Activated T-cell treated with anti-CD3 and anti-CD28 coated beads, Interleukin-2, amount 50 U/mL, for 24 hours (primary cell): Measurements from ENCODE around the gene ADCY10.
"Not testable (repeated sequence)": the region's sequence is repeated elsewhere in the genome, so short reads cannot be mapped to it uniquely, and the experiment has no call there.

Experiments used
- DNase-seq: peaks from one replicate; pipeline ENCODE4 v3.0.0-alpha.2; 2020
- H3K27ac Mint-ChIP-seq: 2 replicates; pipeline ENCODE4 v1.8.0; 2020; ENCODE audit warnings: mild to moderate bottlenecking, mixed read lengths
- H3K27me3 Mint-ChIP-seq: 2 replicates; pipeline ENCODE4 v1.8.0; 2020; ENCODE audit warnings: mixed read lengths
- H3K36me3 Mint-ChIP-seq: 2 replicates; pipeline ENCODE4 v1.8.0; 2020; ENCODE audit warnings: low read depth, mixed read lengths
- H3K4me1 Mint-ChIP-seq: 2 replicates; pipeline ENCODE4 v1.8.0; 2020; ENCODE audit warnings: low read depth, mixed read lengths
- H3K4me3 Mint-ChIP-seq: 2 replicates; pipeline ENCODE4 v1.8.0; 2020; ENCODE audit warnings: mild to moderate bottlenecking, moderate library complexity, mixed read lengths
- H3K9me3 Mint-ChIP-seq: 2 replicates; pipeline ENCODE4 v1.8.0; 2020; ENCODE audit warnings: mixed read lengths

Gene ADCY10

DNA sequence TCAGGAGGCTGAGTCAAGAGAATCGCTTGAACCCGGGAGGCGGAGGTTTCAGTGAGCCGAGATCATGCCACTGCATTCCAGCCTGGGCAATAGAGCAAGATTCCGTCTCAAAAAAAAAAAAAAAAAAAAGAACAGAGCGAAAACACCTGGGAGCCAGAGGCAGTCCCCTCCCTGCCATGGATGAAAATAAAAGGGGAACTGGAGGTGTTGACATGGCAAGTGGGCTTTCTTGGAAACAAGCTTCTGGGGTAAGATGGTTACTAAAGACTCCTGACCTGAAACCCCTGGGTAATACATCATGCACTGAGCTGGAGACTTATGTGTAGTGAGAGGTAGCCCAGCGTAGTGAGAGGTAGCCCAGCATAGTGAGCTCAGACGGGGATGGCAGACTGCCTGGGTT, 31.6 kb downstream of the ADCY10 start:
- no peak overlapping the region for H3K27ac Mint-ChIP-seq
- H3K27me3 Mint-ChIP-seq: no peaks in the 10 kb centered on the region
- H3K36me3 Mint-ChIP-seq: no peaks in the 10 kb centered on the region
- no peak for DNase-seq
- H3K4me1 Mint-ChIP-seq: no peaks in the 10 kb centered on the region
- H3K9me3 Mint-ChIP-seq: peaks cover 2% of the 10 kb centered on the region
- no peak overlapping the region for H3K4me3 Mint-ChIP-seq

DNA sequence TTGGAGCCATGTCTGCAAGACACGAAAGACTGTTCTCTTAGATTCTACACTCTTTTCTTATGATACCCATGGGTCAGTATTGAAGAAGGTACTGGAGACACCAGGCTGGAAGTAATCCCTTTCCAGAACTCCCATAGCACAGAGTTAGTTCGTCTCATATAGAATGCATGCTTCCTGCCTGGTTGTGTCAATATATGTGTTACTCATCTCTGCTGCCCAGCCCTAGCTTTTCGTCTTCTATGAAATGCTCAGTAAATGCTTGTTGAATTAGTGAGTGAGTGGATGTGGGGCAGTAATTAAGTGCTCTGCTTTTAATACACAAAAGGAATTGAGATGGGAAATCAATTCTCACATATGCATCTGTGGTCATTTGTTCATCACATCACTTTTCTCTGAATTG, 32.1 kb downstream of the ADCY10 start:
- Mint-ChIP-seq H3K4me3 (no peak overlapping the region), H3K27me3 (no peaks in the 10 kb centered on the region), H3K9me3 (peaks cover 2% of the 10 kb centered on the region), H3K4me1 (no peaks in the 10 kb centered on the region), H3K36me3 (no peaks in the 10 kb centered on the region), H3K27ac (no peak overlapping the region)
- no peak for DNase-seq

DNA sequence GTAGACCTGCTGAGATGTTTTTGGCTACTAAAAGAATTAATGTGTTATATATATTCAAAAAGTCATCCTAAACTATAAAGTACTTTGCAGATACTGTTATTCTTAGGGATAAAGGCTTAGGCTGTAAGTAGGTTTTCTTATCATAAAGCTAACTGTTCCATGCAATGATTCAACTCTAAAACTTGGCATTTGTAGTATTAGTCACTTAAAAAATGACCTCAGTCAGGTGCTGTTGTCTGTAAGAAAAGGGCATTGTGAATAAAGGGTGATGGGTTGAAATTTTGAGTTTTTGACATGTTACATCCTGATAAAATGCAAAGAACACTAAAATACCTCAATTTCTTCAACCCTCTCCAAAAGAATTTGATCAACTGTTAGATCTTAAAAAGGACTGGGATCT, 32.9 kb downstream of the ADCY10 start:
- no peak for DNase-seq
- H3K4me3 Mint-ChIP-seq: no peak overlapping the region

DNA sequence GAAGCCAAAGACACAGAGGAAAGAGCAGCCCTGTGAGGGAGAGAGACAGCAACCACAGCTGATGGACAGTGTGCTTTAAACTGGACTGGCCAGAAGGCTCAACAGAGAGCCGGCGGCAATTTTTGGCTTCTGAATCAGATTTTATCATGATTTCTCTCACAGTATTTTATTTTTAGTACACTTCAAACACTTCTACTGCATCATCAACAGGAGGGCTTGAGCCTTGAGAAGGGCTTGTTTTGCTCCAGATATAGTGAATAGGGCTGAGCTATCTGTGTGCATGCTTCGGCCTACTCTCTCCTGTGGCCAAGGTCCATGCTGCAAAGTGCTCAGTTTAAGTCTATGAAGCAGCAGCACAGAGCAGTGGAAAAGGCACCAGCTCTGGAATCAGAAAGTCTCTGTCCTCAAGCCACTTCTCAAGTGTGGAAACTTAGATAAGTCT, 33.3 kb downstream of the ADCY10 start:
- DNase-seq: no peak
- no peak overlapping the region for H3K27ac Mint-ChIP-seq
- no peaks in the 10 kb centered on the region for H3K4me1 Mint-ChIP-seq
- H3K36me3 Mint-ChIP-seq: no peaks in the 10 kb centered on the region
- peaks cover 2% of the 10 kb centered on the region for H3K9me3 Mint-ChIP-seq
- H3K27me3 Mint-ChIP-seq: no peaks in the 10 kb centered on the region
- no peak overlapping the region for H3K4me3 Mint-ChIP-seq

More for the DNA sequence above, 32.9 kb downstream of the ADCY10 start:
- Mint-ChIP-seq H3K27ac (no peak overlapping the region), H3K4me1 (no peaks in the 10 kb centered on the region), H3K9me3 (peaks cover 2% of the 10 kb centered on the region), H3K36me3 (no peaks in the 10 kb centered on the region), H3K27me3 (no peaks in the 10 kb centered on the region)

DNA sequence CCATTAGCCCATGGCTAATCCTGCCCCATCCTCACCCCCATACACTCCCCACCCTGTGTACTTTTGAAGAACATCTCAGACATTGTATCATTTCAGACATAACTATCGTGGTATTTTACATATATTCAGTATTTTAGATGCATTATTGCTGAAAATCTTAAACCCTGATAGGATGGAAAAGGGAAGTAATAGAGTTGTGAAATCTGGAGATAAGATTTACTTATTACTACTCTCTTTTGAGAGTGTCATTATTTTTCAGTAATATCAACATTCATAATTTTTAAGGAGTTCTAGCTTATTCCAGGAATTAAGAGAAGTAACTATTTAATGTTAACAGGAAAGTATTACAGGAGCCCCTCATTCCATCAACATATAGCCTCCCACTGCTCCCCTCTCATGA, 34.4 kb downstream of the ADCY10 start:
- H3K9me3 Mint-ChIP-seq: no peaks in the 10 kb centered on the region

DNA sequence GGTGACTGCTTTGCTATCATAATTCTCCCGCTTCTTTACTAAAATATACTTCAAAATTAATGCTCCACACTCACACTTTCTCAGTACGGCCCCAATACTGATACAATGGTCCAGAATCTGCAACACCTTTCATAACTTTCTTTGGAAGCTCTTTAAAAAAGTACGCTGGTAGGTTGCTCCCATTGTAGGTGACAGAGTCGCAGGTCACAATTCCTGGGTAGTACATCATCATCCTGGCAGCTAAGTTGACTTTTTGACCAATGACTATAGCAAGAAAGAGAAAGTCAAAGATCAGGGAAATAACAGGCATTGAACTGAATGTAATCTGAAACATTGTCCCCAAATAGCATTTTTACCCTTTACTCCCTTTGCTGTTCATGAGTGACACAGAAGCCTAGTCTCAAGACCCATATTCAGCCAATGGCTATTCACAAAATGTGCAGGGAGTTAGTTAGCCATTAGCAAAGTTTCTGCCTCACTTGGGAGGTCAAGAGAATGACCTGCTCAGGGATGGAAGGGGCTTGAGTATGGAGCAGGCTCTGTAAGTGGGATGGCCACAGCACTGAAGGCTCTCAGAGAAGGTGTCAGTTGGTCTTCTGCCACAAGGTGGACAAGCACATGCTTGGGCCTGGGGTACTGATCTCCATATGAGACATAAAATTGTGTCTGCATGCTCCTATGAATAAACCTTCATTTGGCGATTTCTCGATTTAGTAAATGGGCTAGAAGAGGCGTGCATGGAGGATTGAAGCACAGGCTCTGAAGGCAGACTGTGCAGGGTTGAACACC, 35.4 kb downstream of the ADCY10 start:
- Mint-ChIP-seq H3K9me3 (no peaks in the 10 kb centered on the region), H3K4me3 (no peak overlapping the region), H3K27ac (no peak overlapping the region), H3K4me1 (no peaks in the 10 kb centered on the region), H3K36me3 (no peaks in the 10 kb centered on the region), H3K27me3 (no peaks in the 10 kb centered on the region)
- no peak for DNase-seq

More for the DNA sequence above, 34.4 kb downstream of the ADCY10 start:
- Mint-ChIP-seq H3K4me3 (no peak overlapping the region), H3K4me1 (no peaks in the 10 kb centered on the region), H3K27ac (no peak overlapping the region), H3K27me3 (no peaks in the 10 kb centered on the region), H3K36me3 (no peaks in the 10 kb centered on the region)
- no peak for DNase-seq

DNA sequence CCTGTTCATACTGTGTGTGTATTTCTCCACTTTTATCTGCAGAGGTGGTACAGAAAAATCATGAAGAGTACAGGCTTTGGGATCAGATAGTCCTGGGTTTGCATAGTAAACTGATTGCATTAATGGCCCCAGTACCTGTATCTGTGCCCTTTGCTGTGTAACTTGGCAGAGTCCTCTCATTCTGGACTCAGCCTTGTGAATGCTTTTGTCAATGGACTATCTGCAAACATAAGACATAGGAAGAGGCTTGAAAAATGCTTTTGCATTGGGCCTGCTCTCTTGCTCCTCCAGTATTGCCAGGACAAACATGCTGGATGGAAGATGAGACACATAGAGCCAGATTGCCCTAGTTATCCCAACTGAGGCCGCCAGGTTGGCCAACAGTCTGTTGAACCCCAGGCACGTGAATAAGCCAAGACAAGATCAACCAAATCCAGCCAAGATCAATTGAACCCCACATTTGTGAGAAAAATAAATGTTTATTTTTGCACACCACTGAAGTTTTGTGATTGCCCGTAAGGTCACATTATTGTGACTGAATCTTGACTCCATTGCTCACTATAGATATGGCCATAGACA, 37.2 kb downstream of the ADCY10 start:
- Mint-ChIP-seq H3K27me3 (no peaks in the 10 kb centered on the region), H3K27ac (no peak overlapping the region), H3K4me3 (no peak overlapping the region), H3K4me1 (no peaks in the 10 kb centered on the region), H3K9me3 (no peaks in the 10 kb centered on the region), H3K36me3 (no peaks in the 10 kb centered on the region)
- DNase-seq: no peak

DNA sequence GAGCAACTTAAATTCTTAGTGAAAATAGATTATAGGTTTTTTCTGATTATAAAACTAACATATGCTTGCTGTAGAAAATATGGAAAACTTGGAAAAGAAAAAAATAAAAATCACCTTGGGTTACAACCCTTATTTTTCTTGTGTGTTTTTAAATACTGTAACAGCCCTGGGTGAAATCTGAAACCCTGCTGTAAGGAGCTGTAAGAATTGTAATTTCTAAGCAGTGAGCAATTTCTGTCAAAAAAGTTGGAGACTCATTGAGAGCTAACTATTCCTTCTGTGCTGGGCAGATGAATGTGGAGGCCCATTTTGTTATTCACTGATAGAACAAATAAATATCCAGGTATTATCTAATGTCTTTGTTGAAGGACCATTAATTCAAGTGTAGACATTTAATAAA, 42.6 kb downstream of the ADCY10 start:
- H3K36me3 Mint-ChIP-seq: no peaks in the 10 kb centered on the region
- H3K4me1 Mint-ChIP-seq: no peaks in the 10 kb centered on the region
- DNase-seq: no peak
- no peaks in the 10 kb centered on the region for H3K27me3 Mint-ChIP-seq
- no peak overlapping the region for H3K4me3 Mint-ChIP-seq
- H3K9me3 Mint-ChIP-seq: no peaks in the 10 kb centered on the region
- no peak overlapping the region for H3K27ac Mint-ChIP-seq

DNA sequence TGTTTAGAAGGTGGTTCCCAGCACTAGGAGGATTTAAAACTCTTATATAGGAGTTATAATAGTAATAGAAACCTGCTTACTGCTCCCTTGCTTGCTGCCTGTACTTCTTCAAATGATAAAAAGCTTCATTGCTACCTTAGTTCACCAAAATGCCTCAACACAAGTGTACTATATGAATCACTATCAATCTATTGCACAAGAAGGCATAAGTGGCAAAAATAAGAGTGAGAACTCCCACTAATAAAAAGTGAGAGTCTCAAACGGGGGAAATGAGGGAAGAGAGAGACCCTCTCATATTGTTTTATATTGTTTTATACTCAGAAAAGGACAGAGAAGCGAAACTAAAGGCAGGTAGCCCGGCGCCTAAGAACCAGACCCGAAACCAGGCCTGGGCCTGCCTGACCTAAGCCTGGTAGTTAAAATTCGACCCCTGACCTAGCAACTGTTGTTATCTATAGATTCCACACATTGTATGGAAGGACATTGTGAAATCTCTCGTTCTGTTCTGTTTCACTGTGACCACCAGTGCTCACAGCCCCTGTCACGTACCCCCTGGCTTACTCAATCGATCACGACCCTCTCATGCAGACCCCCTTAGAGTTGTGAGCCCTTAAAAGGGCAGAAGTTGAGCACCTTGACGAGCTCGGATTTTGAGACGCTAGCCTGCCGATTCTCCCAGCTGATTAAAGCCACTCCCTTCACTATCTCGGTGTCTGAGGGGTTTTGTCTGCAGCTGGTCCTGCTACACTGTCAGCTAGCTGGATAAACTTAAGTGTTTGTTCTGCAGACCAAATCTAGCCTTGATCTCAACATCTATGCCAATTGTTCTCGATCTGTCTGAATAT, 44.6 kb downstream of the ADCY10 start:
- H3K27me3 Mint-ChIP-seq, H3K4me3 Mint-ChIP-seq, H3K27ac Mint-ChIP-seq, H3K36me3 Mint-ChIP-seq, H3K4me1 Mint-ChIP-seq, DNase-seq, H3K9me3 Mint-ChIP-seq: not testable (repeated sequence)

DNA sequence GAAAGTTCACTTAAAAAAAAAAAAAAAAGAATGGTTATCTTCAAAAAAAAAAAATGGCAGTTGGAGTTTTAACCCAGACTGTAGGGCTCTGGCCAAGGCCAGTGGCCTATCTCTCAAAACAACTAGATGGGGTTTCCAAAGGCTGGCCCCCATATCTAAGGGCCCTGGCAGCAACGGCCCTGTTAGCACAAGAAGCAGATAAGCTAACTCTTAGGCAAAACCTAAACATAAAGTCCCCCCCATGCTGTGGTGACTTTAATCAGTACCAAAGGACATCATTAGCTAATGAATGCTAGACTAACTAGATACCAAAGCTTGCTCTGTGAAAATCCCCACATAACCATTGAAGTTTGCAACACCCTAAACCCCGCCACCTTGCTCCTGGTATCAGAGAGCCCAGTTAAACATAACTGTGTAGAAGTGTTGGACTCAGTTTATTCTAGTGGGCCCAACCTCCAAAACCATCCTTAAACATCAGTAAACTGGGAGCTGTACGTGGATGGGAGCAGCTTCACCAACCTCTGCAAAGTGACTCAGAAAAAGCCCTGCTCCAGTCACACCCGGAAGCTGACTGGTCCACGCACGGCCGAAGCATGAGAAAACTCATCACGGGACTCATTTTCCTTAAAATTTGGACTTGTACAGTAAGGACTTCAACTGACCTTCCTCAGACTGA, 47.1 kb downstream of the ADCY10 start:
- H3K27ac Mint-ChIP-seq, H3K36me3 Mint-ChIP-seq, H3K27me3 Mint-ChIP-seq, DNase-seq, H3K4me3 Mint-ChIP-seq, H3K9me3 Mint-ChIP-seq, H3K4me1 Mint-ChIP-seq: not testable (repeated sequence)

DNA sequence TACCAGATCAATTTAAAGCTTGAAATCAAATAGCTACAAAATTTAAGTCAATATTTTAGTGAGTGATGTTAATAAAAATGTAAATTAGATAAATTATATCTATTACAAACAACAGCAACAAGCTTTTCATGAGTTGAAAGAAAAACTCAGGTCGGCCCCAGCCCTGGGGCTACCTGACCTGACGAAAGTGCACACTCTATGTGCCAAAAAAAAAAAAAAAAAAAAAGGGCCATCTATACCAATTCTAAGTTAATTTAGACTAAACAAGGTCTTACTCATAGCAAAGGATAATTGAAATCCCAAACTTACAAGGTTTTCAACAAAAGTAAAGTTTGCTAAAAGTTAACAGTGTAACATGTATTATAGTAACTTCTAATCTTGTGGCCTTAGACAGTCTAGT, 47.6 kb downstream of the ADCY10 start:
- H3K9me3 Mint-ChIP-seq, H3K27me3 Mint-ChIP-seq, H3K27ac Mint-ChIP-seq, DNase-seq, H3K36me3 Mint-ChIP-seq, H3K4me3 Mint-ChIP-seq, H3K4me1 Mint-ChIP-seq: not testable (repeated sequence)

DNA sequence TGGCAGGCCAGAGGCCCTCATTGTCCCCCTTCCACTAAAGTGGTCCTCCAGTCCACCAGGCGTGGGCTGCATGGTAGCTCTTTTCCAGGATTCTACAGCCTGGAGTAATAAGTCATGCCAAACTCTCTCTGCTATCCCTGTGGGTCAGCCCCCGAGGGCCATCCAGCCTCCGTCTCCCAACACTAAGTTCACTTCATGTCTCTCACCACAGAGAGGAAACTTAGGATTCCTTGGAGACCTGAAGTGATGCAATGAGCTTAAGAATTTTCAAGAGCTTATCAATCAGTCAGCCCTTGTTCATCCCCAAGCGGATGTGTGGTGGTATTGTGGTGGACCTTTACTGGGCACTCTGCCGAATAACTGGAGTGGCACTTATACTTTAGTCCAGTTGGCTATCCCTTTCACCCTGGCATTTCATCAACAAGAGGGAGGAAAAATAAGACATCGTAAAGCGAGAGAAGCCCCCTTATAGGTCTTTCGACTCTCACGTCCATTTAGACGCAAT, 48.1 kb downstream of the ADCY10 start:
- not testable (repeated sequence) for H3K27ac Mint-ChIP-seq, H3K4me1 Mint-ChIP-seq, DNase-seq, H3K36me3 Mint-ChIP-seq, H3K9me3 Mint-ChIP-seq, H3K4me3 Mint-ChIP-seq, H3K27me3 Mint-ChIP-seq

DNA sequence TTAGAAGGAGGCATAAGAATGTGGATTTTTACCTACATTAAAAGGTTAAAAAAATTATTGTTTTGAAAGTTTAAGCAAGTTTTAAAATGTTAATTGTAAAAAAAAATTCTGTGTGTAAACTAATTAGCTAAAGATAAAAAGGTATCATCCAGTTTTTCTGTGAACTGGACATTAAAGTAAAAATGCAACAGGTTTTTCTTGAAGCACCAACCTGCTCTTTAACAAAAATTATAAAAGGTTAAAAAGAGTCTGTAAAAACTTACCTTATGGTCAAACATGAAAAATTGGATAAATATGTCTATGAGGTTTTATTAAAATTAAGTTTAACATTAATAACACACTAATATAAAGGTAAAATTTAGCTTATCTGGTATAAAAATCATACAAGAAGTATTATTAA, 48.7 kb downstream of the ADCY10 start:
- not testable (repeated sequence) for H3K4me1 Mint-ChIP-seq, DNase-seq, H3K36me3 Mint-ChIP-seq, H3K4me3 Mint-ChIP-seq, H3K27ac Mint-ChIP-seq, H3K27me3 Mint-ChIP-seq, H3K9me3 Mint-ChIP-seq

DNA sequence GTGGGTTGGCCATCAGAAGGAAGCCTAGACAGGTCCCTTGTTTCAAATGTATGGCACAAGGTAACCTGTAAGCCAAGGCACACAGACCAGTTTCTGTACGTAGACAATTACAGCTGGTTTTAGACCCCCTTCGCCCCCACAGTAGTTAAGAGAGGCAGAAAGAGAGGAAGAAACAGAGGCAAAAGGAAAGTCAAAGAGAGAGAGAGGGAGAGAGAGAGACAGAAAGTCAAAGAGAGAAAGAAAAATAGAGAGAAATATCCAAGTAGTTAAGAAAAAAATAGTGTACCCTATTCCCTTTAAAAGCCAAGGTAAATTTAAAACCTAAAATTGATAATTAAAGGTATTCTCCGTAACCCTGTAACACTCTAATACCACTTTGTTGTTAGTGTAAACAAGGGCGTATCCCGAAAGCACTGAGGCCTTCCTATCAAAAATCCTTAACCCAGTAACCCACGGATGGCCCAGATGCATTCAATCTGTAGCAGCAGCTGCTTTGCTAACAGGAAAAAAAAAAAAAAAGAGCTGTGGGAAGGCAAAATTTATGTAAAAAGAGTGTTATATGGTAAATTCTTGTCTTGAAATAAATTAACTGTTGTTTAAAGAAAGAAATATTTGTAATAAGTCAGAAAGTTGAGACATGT, 49.4 kb downstream of the ADCY10 start:
- H3K9me3 Mint-ChIP-seq: no peaks in the 10 kb centered on the region
- no peaks in the 10 kb centered on the region for H3K4me1 Mint-ChIP-seq
- no peak overlapping the region for H3K27ac Mint-ChIP-seq
- no peak overlapping the region for H3K4me3 Mint-ChIP-seq
- no peaks in the 10 kb centered on the region for H3K27me3 Mint-ChIP-seq
- no peak for DNase-seq
- no peaks in the 10 kb centered on the region for H3K36me3 Mint-ChIP-seq
